A673 (cell line): ENCODE data around the gene CYP8B1. TPM values are rescaled to one million over a fixed set of nuclear protein-coding genes. Genes with fewer than 3 reads are reported as not detected.

Source experiments
- BruUV-seq: library from RNA; stranded (reverse); fragments of 400-500 nt; replicated peaks from 2 replicates; lab custom pipeline; 2021; lab: Mats Ljungman, UMichigan
- CTCF ChIA-PET: fragments of 300-600 bp; sonication (Branson Sonifier 250); formaldehyde crosslinking; loops from one replicate; lab custom pipeline; 2022; ENCODE audit warnings: antibody characterized with exemption; lab: Charles Lee
- POLR2A ChIA-PET: fragments of 300-600 bp; sonication (Branson Sonifier 250); formaldehyde crosslinking; loops from one replicate; lab custom pipeline; 2022; ENCODE audit warnings: antibody characterized with exemption; ENCODE audit not compliant: low non-redundant PET; lab: Charles Lee
- DNase-seq: peaks from one replicate; pipeline ENCODE4 v3.0.0-alpha.2; 2015; ENCODE audit warnings: low spot score
- H3K27ac ChIP-seq: fragments of 200-600 bp; sonication (generic); 2 replicates; pipeline ENCODE4 v1.5.1; 2016; ENCODE audit warnings: mixed run types, low read depth, mild to moderate bottlenecking, mixed read lengths, antibody characterized with exemption, low read length; ENCODE audit not compliant: poor library complexity, severe bottlenecking
- H3K27me3 ChIP-seq: fragments of 200-600 bp; sonication (generic); replicated peaks from 2 replicates; pipeline ENCODE4 v1.6.1; 2017; ENCODE audit warnings: mixed run types, low read depth, mild to moderate bottlenecking, mixed read lengths, antibody characterized with exemption, low read length; ENCODE audit not compliant: insufficient read depth, poor library complexity
- H3K36me3 ChIP-seq: fragments of 200-600 bp; sonication (generic); 2 replicates; pipeline ENCODE4 v1.6.1; 2016; ENCODE audit warnings: mixed run types, mild to moderate bottlenecking, mixed read lengths, antibody characterized with exemption, low read length; ENCODE audit not compliant: insufficient read depth, poor library complexity, severe bottlenecking
- H3K4me1 ChIP-seq: fragments of 200-600 bp; sonication (generic); 2 replicates; pipeline ENCODE4 v1.6.1; 2017; ENCODE audit warnings: mixed run types, mild to moderate bottlenecking, mixed read lengths, antibody characterized with exemption, low read length; ENCODE audit not compliant: insufficient read depth, poor library complexity, severe bottlenecking
- H3K4me3 ChIP-seq: fragments of 200-600 bp; sonication (generic); 2 replicates; pipeline ENCODE4 v1.5.1; 2016; ENCODE audit warnings: low read depth, mixed run types, mild to moderate bottlenecking, mixed read lengths, low read length; ENCODE audit not compliant: poor library complexity, severe bottlenecking
- H3K9me3 ChIP-seq: fragments of 200-600 bp; sonication (generic); 2 replicates; pipeline ENCODE4 v1.6.1; 2016; ENCODE audit warnings: mixed run types, low read depth, mild to moderate bottlenecking, mixed read lengths, antibody characterized with exemption, low read length; ENCODE audit not compliant: poor library complexity, severe bottlenecking
- CTCF ChIP-seq: fragments of 300-800, 200-600 bp; sonication (generic); conservative IDR thresholded peaks from 2 replicates; pipeline ENCODE4 v1.5.1; 2017; ENCODE audit warnings: low read depth, mild to moderate bottlenecking, antibody characterized with exemption, low read length, moderate library complexity, mixed read lengths
- EZH2 ChIP-seq: fragments of 200-600 bp; sonication (generic); IDR thresholded peaks from 2 replicates; pipeline ENCODE4 v1.6.1; 2017; ENCODE audit warnings: borderline replicate concordance, low read depth, mild to moderate bottlenecking, mixed read lengths, antibody characterized with exemption, low read length; ENCODE audit not compliant: poor library complexity, severe bottlenecking
- intact Hi-C: fragments of 100-400 bp; cut with micrococcal nuclease; formaldehyde crosslinking; loops from one replicate; pipeline ENCODE4 v1.10.0; 2022; ENCODE audit not compliant: unreplicated experiment
- total RNA-seq: library from RNA; stranded (reverse); gene quantifications from 2 replicates; pipeline ENCODE4 v1.2.3, GENCODE V29; 2021

CYP8B1 gene
- total RNA-seq, 1 experiment from 2014 or later, result not detected

GRCh38 chr3:42852441-42852840, 23.2 kb downstream of the CYP8B1 start:
- TF ChIP-seq CTCF (no peak), EZH2 (no peak)
- H3K36me3 ChIP-seq, result no peaks in the 10 kb centered on the region
- H3K4me3 ChIP-seq, result no peak overlapping the region
- BruUV-seq, result no TSS peak
- no peak for DNase-seq
- no peaks in the 10 kb centered on the region for H3K9me3 ChIP-seq
- no peak overlapping the region for H3K27ac ChIP-seq
- POLR2A ChIA-PET, result no interaction called here
- CTCF ChIA-PET, result no interaction called here
- H3K4me1 ChIP-seq, result no peaks in the 10 kb centered on the region
- no peaks in the 10 kb centered on the region for H3K27me3 ChIP-seq
- intact Hi-C loops, result no loop called here

GRCh38 chr3:42851228-42851834, 24.3 kb downstream of the CYP8B1 start:
- no peak for DNase-seq
- no peak overlapping the region for H3K4me3 ChIP-seq
- H3K4me1 ChIP-seq, result no peaks in the 10 kb centered on the region
- TF ChIP-seq CTCF (no peak), EZH2 (no peak)
- POLR2A ChIA-PET, result no interaction called here
- CTCF ChIA-PET, result no interaction called here
- no peaks in the 10 kb centered on the region for H3K27me3 ChIP-seq
- no peaks in the 10 kb centered on the region for H3K9me3 ChIP-seq
- no peaks in the 10 kb centered on the region for H3K36me3 ChIP-seq
- H3K27ac ChIP-seq, result no peak overlapping the region
- no TSS peak for BruUV-seq
- intact Hi-C loops, result no loop called here

DNA sequence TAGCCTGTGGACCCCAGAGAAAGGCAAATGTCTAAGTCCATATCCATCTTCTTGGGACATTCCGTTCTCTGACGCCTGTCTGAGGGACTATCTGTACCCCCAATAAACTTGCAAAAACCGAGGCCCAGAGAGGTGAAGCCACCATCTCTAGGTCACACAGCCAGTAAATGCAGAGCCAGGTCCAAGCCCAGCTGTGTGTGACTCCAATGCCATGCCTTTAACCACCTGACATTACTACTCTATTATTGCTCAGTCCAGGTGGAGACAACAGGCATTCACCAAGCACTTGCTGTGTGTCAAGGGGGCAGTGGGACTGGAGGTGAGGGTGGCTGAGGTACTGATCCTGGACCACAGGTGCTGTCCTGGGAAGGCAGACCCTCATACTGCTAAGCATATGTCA, 25.4 kb downstream of the CYP8B1 start:
- Histone ChIP-seq H3K4me1 (no peaks in the 10 kb centered on the region), H3K36me3 (no peaks in the 10 kb centered on the region), H3K9me3 (no peaks in the 10 kb centered on the region), H3K27me3 (no peaks in the 10 kb centered on the region), H3K4me3 (no peak overlapping the region), H3K27ac (no peak overlapping the region)
- ChIA-PET CTCF (no interaction called here), POLR2A (no interaction called here)
- DNase-seq, result no peak
- intact Hi-C loops, result no loop called here
- no TSS peak for BruUV-seq
- TF ChIP-seq CTCF (no peak), EZH2 (no peak)
